ENCODE data around the gene ANKRD60.

ANKRD60 gene

DNA sequence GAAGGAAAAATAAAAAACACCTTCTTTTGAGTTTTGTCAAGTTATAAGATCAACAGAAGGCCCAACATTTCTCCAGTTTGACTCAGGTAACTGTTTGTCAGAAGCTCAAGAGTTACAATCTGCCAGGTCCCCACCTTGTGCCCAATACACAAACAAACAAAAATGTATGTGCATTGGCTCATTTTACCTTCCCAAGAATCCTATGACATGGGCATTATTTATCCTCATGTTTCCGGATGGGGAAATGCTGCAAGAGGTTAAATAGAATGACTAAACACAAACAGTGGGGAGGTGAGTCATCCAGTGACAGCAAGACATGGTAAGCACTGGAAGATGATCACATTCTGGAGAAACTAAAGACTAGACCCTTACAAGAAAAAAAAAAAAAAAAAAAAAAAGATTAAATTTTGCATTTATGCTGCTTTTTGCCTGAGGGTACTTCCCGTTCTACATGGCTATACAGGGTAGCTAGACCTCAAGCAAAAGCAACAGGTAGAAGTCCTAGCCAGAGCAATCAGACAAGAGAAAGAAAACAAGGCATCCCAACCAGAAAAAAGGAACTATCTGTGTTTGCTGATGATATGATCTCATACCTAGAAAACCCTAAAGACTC is 23.6 kb upstream of the ANKRD60 start:
- Histone ChIP-seq H3K36me3 (ENCODE audit: insufficient read depth, low read length) (no peaks in the 10 kb centered on the region), H3K4me1 (ENCODE audit: insufficient read depth, low read length) (no peaks in the 10 kb centered on the region), H3K4me3 (ENCODE audit: low read depth in 1 of 2, low read length in 2 of 2) (no peak overlapping the region), H3K27me3 (ENCODE audit: insufficient read depth, low read length, poor library complexity) (no peaks in the 10 kb centered on the region), H3K9me3 (ENCODE audit: insufficient read depth, low read length, severe bottlenecking) (no peaks in the 10 kb centered on the region), H4K20me1 (ENCODE audit: insufficient read depth, low read length) (no peaks in the 10 kb centered on the region), H2AFZ (ENCODE audit: low read depth, low read length) (no peak overlapping the region), H3K4me2 (ENCODE audit: insufficient read depth, low read length) (no peak overlapping the region), H3K27ac (ENCODE audit: low read length) (no peak overlapping the region), H3K9ac (ENCODE audit: low read depth, low read length) (no peak overlapping the region), H3K79me2 (ENCODE audit: insufficient read depth, low read length) (no peaks in the 10 kb centered on the region)
- no peak for TF ChIP-seq EZH2 (IDR thresholded peaks at IDR 0.05; ENCODE audit: borderline replicate concordance, low read depth, low read length, severe bottlenecking)
- DNase-seq (no peak), ATAC-seq (ENCODE audit: insufficient read depth, low read depth) (no peak)

DNA sequence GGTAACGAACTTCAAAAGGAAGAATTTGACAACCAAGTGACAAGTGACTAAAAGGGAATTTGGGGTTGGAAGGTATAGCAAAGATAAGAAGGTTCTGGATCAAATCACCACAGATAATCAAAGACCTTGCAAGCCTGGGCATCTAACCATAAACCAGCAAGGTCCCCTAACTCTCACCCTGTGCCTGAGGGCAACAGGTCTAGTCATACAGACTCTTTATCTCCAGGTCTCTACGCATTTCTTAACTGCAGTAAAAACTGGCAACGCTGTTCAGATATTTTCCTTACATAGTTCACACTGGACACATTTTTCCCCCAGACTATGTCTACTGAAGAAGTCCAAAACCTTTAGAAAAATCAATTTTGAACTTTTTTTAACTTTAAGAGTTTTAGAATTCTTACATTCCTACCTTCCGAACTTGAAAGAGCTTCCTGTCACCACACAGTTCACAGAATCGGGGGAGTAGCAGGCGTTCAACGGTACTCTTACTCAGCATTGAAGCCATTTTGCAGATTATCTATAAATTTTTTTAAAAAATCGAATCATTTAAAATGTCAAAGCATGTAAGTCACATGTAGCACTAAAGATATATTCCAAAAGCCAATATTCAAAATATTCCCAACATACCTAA is 23.0 kb upstream of the ANKRD60 start:
- no peak overlapping the region for H3K4me3 ChIP-seq (ENCODE audit: low read depth in 1 of 2, low read length in 2 of 2)
- no peaks in the 10 kb centered on the region for H3K79me2 ChIP-seq (ENCODE audit: insufficient read depth, low read length)
- H3K27me3 ChIP-seq (ENCODE audit: insufficient read depth, low read length, poor library complexity), result no peaks in the 10 kb centered on the region
- no peaks in the 10 kb centered on the region for H4K20me1 ChIP-seq (ENCODE audit: insufficient read depth, low read length)
- H3K4me2 ChIP-seq (ENCODE audit: insufficient read depth, low read length), result no peak overlapping the region
- no peak overlapping the region for H3K27ac ChIP-seq (ENCODE audit: low read length)
- H3K36me3 ChIP-seq (ENCODE audit: insufficient read depth, low read length), result no peaks in the 10 kb centered on the region
- H3K9ac ChIP-seq (ENCODE audit: low read depth, low read length), result no peak overlapping the region
- H3K9me3 ChIP-seq (ENCODE audit: insufficient read depth, low read length, severe bottlenecking), result no peaks in the 10 kb centered on the region
- no peak for TF ChIP-seq EZH2 (IDR thresholded peaks at IDR 0.05; ENCODE audit: borderline replicate concordance, low read depth, low read length, severe bottlenecking)
- TF ChIP-seq CTCF (IDR thresholded peaks at IDR 0.05; ENCODE audit: borderline replicate concordance, extremely low read depth, low read length, poor library complexity, severe bottlenecking), result no peak
- no peak for DNase-seq
- H2AFZ ChIP-seq (ENCODE audit: low read depth, low read length), result no peak overlapping the region
- no peaks in the 10 kb centered on the region for H3K4me1 ChIP-seq (ENCODE audit: insufficient read depth, low read length)
- ATAC-seq (ENCODE audit: insufficient read depth, low read depth), result no peak

DNA sequence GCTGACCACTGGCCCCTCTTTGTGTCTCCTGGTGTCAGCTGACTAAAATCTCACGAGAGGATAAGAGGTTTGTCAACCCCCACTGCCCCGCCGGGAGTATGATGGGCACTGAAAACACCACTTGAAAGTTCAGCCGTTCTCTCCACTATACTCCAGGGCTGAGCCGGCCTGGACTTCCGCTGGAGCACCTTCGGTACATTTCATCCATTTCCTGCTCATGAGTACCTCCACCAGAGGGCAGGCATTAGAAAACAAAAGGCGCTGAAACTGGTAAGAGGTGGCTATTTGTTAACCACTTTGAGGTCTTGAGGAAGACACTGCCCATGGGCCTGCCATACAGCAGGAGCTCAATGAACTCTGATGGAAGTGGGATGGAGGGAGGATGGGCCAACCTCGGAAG is 17.9 kb upstream of the ANKRD60 start:
- Histone ChIP-seq H3K27ac (ENCODE audit: low read length) (no peak overlapping the region), H3K4me3 (ENCODE audit: low read depth in 1 of 2, low read length in 2 of 2) (no peak overlapping the region), H4K20me1 (ENCODE audit: insufficient read depth, low read length) (no peaks in the 10 kb centered on the region), H2AFZ (ENCODE audit: low read depth, low read length) (no peak overlapping the region), H3K4me1 (ENCODE audit: insufficient read depth, low read length) (no peaks in the 10 kb centered on the region), H3K79me2 (ENCODE audit: insufficient read depth, low read length) (no peaks in the 10 kb centered on the region), H3K9me3 (ENCODE audit: insufficient read depth, low read length, severe bottlenecking) (no peaks in the 10 kb centered on the region), H3K27me3 (ENCODE audit: insufficient read depth, low read length, poor library complexity) (no peaks in the 10 kb centered on the region), H3K4me2 (ENCODE audit: insufficient read depth, low read length) (no peak overlapping the region), H3K36me3 (ENCODE audit: insufficient read depth, low read length) (no peaks in the 10 kb centered on the region), H3K9ac (ENCODE audit: low read depth, low read length) (no peak overlapping the region)
- no peak for DNase-seq
- ATAC-seq (ENCODE audit: insufficient read depth, low read depth), result no peak
- no peak for TF ChIP-seq EZH2 (IDR thresholded peaks at IDR 0.05; ENCODE audit: borderline replicate concordance, low read depth, low read length, severe bottlenecking)
- TF ChIP-seq CTCF (IDR thresholded peaks at IDR 0.05; ENCODE audit: borderline replicate concordance, extremely low read depth, low read length, poor library complexity, severe bottlenecking), result peak; percentile 36

DNA sequence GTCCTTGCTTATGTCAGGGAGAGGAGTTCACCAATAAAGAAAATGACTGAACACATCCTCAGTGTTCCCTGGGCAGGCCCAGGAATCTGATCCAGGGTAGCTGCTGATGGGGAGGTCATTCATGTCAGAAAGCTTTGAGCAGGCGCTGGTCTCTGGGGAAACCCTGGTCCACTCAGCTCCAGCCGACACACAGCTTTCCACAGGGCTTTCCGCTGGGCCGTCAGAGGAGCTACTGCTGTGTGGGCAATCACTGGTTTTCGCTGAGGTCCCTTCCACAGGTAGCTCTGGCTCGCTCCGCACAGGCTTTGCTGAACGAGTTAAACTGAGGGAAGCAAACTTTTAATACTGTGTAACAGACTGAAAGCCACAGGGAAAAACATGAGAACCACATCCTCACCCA is 17.5 kb upstream of the ANKRD60 start:
- no peaks in the 10 kb centered on the region for H3K36me3 ChIP-seq (ENCODE audit: insufficient read depth, low read length)
- no peak overlapping the region for H2AFZ ChIP-seq (ENCODE audit: low read depth, low read length)
- H3K4me1 ChIP-seq (ENCODE audit: insufficient read depth, low read length), result no peaks in the 10 kb centered on the region
- no peak overlapping the region for H3K9ac ChIP-seq (ENCODE audit: low read depth, low read length)
- DNase-seq (no peak), ATAC-seq (ENCODE audit: insufficient read depth, low read depth) (no peak)
- H3K27me3 ChIP-seq (ENCODE audit: insufficient read depth, low read length, poor library complexity), result no peaks in the 10 kb centered on the region
- TF ChIP-seq CTCF (IDR thresholded peaks at IDR 0.05; ENCODE audit: borderline replicate concordance, extremely low read depth, low read length, poor library complexity, severe bottlenecking) (no peak), EZH2 (IDR thresholded peaks at IDR 0.05; ENCODE audit: borderline replicate concordance, low read depth, low read length, severe bottlenecking) (no peak)
- no peak overlapping the region for H3K4me2 ChIP-seq (ENCODE audit: insufficient read depth, low read length)
- H4K20me1 ChIP-seq (ENCODE audit: insufficient read depth, low read length), result no peaks in the 10 kb centered on the region
- H3K27ac ChIP-seq (ENCODE audit: low read length), result no peak overlapping the region
- H3K79me2 ChIP-seq (ENCODE audit: insufficient read depth, low read length), result no peaks in the 10 kb centered on the region
- H3K9me3 ChIP-seq (ENCODE audit: insufficient read depth, low read length, severe bottlenecking), result no peaks in the 10 kb centered on the region
- no peak overlapping the region for H3K4me3 ChIP-seq (ENCODE audit: low read depth in 1 of 2, low read length in 2 of 2)
